Mucosa of gallbladder (tissue), 1 donor: ENCODE measurements around the gene APEH. TPM values are rescaled to one million over a fixed set of nuclear protein-coding genes. Genes with fewer than 3 reads are reported as not detected.
"Not testable (repeated sequence)": the region's sequence is repeated elsewhere in the genome, so short reads cannot be mapped to it uniquely, and the experiment has no call there.

Experiments
- DNase-seq: peaks from one replicate; pipeline ENCODE4 v3.0.0-alpha.2; 2020; ENCODE audit warnings: low spot score
- total RNA-seq: library from RNA; stranded (reverse); gene quantifications from one replicate; pipeline ENCODE4 v1.2.1, GENCODE V29; 2021
- donor health status: DM: no; HTN: no; CAD: no.

The APEH gene
- total RNA-seq, 1 donor from 2014 or later = 128 TPM

GRCh38 chr3:49689908-49690624, 15.9 kb downstream of the APEH start:
- not testable (repeated sequence) for DNase-seq

- not testable (repeated sequence) for DNase-seq
These were observed 16.7 kb downstream of the APEH start for GRCh38 chr3:49690856-49691255.

DNA sequence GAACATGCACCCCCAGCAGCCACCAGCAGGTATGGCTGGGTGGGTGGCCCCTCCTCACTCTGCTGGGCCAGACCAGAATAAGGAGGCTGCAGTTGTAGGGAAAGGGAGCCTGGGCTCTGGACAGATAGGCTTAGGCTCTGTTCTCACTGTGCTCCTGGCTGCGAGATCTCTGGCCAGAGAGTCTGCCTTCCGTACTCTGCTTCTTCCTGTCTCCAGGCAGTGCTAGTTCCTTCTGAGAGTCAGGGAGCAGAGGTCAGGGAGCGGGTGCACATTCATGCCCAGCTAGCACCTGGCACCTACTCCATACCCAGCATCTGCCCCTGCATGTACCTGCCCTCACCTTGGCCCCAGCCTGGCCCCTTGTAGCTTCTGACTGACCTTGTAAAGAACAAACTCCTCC, 17.3 kb downstream of the APEH start:
- DNase-seq = peak; percentile 27

- DNase-seq = not testable (repeated sequence)
These were observed 20.4 kb downstream of the APEH start for GRCh38 chr3:49694409-49695070.

- DNase-seq = not testable (repeated sequence)
These were observed 21.3 kb downstream of the APEH start for GRCh38 chr3:49695350-49696015.

DNA sequence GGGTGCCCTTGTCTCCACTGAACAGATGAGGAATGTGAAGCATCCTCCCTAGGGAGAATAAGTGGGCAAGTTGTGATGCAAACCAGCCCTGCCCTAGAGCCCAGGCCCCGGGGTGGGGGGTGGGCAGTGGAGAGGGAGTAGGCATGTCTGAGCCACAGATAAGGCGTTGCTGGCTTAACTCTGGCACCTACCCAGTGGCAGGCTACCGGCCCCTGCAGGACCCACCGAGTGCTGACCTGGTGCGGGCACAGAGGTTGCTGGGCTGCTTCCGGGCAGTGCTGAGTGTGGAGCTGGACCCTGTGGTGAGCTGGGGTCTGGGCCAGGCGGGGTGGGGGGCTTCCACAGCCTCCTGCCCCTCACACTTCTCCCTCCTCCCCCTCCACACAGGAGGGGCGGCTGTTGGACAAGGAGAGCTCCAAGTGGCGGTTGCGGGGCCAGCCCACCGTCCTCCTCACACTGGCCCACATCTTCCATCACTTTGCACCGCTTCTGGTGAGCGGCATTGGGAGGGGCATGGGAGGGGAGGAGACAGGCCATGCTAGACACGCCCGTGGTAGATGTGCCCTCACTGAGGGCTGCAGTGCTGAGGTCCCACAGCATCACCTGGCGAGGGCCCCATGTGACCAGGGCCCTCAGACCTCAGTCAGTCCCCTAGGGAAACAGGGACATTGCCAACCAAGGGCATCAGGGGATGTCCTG, 25.3 kb downstream of the APEH start:
- DNase-seq = peak; percentile 40

DNA sequence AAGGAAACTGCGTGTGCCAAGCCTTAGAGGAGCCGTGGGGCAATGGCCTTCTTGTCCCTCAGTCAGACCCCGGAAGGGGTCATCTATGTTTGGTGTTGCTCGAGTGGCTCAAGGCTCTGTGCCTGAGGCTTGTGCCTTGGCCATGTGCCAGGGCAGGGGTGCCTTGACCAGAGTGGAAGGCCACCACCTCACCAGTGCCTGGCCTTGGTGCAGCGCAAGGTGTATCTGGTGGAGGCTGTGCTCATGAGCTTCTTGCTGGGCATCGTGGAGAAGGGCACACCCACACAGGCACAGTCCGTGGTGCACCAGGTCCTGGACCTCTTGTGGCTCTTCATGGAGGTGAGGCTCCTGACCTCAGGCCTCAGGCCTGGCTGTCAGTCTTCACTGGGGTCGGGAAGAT, 25.9 kb downstream of the APEH start:
- no peak for DNase-seq

- no peak for DNase-seq
These were observed 26.4 kb downstream of the APEH start for GRCh38 chr3:49700453-49701128.

DNA sequence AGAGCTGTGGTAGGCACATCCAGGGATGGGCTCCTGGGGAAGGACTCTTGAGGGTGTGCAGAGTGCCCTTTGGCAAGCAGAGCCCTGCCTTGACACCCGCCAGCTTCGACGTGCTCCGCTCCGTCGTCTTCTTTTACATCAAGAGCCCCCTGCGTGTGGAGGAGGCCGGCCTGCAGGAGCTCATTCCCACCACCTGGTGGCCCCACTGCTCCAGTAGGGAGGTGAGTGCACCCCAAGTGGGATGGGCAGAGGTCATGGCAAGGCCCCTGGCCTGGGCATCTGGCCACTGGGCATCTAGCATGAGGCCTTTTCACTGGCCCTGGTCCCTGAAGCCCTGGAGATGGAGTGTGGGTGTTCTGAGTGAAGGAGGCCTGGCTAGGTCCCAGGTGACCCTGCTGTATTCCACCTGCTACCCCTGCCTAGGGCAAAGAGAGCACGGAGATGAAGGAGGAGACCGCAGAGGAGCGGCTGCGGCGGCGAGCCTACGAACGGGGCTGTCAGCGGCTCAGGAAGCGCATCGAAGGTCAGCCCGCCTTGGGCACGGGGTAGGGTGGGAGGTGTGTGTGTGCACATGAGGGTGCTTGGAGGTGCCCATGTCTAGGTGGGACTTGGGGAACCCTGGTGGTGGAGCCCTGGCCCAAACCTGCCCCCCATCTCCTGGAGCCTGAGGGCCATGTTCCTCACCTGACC, 27.4 kb downstream of the APEH start:
- DNase-seq = no peak

GRCh38 chr3:49702672-49703071, 28.5 kb downstream of the APEH start:
- DNase-seq = no peak

GRCh38 chr3:49703443-49703927, 29.3 kb downstream of the APEH start:
- DNase-seq = peak; percentile 66

DNA sequence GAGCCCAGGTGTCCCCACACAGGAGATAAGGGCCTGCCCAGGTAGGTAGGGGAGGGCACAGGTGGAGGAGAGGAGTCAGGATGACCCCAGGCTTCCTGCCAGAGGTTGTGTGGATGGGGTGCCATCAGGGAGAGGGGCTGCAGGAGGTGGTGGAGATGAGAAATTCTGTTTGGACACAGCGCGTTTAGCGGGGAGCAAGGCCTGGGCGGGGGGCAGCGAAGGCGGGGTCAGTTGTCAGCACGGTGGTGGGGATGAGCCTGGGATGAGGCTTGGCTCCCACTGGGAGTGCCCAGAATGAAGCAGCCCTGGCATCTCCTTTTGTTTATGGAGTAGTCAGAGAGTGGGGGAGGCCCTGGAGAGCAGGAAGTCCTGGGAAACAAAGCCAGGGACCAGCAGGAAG, 29.8 kb downstream of the APEH start:
- DNase-seq = no peak

DNA sequence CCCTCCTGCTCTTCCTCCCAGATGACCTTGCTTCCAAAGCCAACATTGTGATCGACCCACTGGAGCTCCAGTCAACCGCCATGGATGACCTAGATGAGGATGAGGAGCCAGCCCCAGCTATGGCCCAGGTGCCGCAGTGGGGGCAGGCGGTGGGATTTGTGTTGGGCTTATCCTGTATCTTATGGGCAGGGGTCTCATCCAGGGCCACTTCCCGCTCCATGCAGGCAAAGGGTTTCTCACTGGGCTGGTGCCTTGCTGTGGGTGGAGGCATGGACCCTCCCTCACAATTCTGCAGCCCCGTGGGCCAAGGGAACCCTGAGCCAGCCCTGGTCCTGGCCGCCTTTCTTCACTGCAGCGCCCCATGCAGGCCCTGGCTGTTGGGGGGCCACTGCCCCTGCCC, 30.5 kb downstream of the APEH start:
- DNase-seq = no peak

DNA sequence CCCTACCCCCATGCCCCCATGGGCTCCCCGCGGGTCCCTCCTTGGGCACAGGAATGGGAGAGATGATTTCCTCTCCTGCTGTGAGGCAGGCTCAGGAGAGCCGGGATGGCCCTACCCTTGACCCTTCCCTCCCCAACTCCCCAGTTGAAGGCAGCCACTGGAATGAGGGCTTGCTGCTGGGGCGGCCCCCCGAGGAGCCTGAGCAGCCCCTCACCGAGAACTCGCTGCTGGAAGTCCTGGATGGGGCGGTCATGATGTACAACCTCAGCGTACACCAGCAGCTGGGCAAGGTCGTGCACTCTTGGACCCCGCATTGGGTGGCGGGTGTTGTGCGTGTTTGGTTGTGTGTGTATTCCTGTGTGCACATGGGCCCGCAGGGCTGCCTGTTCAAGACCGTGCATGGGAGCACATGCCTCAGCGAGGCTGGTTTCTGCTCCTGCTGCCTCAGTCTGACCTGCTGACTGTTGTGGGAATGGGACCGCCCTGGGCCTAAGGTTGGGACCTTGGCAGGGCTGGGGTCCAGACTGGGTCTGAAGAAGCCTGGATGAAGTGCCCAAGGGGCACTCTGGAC, 31.3 kb downstream of the APEH start:
- DNase-seq = no peak

DNA sequence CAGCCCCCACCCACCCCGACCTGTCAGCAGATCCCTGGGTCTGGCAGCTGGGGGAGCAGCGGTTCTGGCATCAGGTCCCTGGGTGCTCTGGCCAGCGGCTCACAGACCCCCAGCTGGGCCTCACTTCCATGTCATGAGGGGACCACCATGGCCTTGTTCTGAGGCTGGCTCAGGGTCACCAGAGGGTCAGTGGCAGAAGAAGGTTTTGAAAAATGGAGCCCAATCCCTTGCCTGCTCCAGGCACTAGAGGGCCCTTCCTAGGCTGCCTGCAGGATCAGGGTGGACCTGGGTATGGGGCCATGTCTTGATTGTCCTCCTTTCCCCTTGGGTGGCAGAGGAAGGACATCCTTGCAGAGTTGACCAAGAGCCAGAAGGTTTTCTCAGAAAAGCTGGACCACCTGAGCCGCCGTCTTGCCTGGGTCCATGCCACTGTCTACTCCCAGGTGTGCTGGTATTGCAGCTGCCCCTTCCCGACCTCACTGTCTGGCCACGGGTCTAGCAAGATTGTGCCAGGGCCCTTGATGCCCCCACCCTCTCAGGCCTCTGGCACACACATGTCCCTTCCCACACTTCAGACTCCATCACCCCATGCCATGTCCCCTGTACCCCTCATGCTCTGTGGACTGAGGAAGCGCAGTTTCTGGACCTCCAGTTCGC, 32.4 kb downstream of the APEH start:
- DNase-seq = no peak

DNA sequence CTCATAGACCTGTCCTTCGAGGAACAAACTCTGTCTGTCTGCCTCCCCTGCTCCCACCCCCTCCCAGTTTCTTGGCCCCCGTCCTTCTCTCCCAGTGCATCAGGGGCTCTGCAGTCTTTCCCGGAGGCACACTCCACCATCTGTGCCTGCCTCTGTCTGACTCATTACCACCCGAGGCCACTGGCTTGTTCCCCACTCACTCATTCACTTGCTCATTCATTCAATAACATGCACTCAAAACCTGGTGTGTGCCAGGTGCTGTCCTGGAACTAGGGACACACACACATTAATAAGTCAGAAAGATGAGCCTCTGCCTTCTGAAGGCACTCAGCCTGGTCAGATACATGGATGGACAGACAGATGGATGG, 32.9 kb downstream of the APEH start:
- DNase-seq = no peak

DNA sequence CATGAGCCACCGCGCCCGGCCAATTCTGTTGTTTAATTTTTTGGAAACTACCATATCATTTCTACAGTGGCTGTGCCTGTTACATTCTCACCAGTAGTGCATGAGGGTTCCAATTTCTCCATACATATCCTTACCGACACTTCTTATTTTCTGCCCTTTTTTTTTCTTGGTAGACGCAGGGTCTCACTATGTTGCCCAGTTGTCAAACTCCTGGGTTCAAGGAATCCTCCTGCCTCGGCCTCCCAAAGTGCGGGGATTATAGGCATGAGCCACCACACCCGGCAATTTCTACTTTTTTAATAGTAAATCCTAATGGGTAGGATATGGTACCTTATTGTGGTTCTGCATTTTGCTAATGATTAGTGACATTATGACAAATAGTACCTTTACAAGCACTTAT, 35.7 kb downstream of the APEH start:
- DNase-seq = no peak

DNA sequence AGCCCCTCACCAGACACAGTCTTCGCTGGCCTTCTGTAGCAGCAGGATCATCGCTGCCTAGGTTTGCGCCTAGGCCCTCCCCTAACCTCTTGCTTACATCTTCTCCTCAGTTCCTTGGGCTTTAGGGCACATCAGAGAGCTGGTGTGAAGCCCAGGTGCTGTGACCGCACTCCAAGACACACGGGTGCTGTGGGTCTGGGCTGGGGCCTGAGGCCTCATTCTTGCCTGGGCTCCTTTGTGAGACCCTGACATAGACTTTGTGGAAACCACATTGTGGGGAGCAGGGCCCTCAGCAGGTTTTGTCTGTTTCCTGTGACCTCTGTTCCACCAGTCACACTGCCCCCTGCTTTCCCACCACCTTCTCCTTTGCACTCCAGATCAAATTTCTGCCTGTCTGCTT, 37.3 kb downstream of the APEH start:
- DNase-seq = no peak

DNA sequence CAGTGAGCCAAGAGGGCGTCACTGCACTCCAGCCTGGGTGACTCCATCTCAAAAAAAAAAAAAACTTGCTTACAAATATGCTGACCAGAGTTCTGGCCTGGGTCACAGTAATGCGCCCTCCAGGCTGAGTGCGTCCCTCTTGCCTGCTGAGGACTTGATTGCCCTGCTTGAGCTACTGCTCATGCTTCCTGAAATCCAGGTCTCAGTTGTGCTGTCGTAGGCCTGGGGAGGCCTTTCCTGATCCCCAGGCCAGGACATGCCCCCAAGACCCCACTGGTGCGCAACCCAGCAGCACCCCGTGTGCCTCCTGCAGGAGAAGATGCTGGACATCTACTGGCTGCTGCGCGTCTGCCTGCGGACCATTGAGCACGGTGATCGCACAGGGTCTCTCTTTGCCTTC, 38.0 kb downstream of the APEH start:
- no peak for DNase-seq

- DNase-seq = no peak
These were observed 38.6 kb downstream of the APEH start for GRCh38 chr3:49712631-49713317.
